Lower leg skin (tissue), 3 donors: ENCODE measurements around the gene SYPL1.

Experiments
- CTCF ChIP-seq, 3 donors: fragments of 450-650 bp; IDR thresholded peaks; one replicate each; pipeline ENCODE4 v1.5.1; 2016; ENCODE audit warnings: antibody characterized with exemption in 3 of 3, mild to moderate bottlenecking in 3 of 3, moderate library complexity in 2 of 3
- POLR2A ChIP-seq, 2 donors: fragments of 450-650 bp; IDR thresholded peaks; one replicate each; pipeline ENCODE4 v1.6.1; 2016 to 2017; ENCODE audit warnings: antibody characterized with exemption in 2 of 2, mild to moderate bottlenecking in 1 of 2, moderate library complexity in 1 of 2

GRCh38 chr7:106057204-106057961, 54.7 kb downstream of the SYPL1 start:
- TF ChIP-seq CTCF (IDR thresholded peaks at IDR 0.05) (no peak), POLR2A (IDR thresholded peaks at IDR 0.05) (no peak)
